Measurements from ENCODE around the gene CD151.

DNA sequence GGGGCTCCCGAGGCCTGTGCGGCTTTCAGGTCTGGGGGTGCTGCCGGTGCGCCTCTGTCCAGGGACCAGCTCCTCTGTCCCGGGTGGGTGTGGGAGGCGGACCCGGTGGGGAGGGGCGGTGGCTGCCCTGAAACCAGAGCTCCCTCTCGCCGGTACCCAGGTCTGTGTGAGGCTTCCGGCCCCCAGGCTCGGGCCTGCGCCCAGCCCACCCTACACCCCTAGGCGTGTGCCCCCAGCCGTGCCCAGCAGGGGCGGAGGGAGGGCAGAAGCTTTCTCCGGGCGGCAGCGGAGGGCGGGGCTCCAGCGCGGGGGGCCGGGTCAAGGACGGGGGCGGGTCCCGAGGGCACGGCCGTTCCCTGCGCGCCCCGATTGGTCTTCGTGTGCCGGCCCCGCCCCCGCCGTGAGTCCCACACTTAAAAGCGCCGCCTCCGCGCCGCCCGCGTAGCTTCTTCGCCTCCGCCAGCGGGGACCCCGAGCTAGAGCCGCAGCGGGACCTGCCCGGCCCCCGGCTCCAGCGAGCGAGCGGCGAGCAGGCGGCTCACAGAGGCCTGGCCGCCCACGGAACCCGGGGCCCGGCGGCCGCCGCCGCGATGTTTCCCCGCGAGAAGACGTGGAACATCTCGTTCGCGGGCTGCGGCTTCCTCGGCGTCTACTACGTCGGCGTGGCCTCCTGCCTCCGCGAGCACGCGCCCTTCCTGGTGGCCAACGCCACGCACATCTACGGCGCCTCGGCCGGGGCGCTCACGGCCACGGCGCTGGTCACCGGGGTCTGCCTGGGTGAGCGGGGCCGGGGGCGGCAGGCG is 13.4 kb upstream of the CD151 start:
- TF ChIP-seq EP300 (IDR thresholded peaks at IDR 0.05) (no peak), POLR2AphosphoS5 (IDR thresholded peaks at IDR 0.05) (peak; percentile 86), POLR2A (IDR thresholded peaks at IDR 0.05) (peak; percentile 96)
- TF ChIP-seq, protein P1, sequence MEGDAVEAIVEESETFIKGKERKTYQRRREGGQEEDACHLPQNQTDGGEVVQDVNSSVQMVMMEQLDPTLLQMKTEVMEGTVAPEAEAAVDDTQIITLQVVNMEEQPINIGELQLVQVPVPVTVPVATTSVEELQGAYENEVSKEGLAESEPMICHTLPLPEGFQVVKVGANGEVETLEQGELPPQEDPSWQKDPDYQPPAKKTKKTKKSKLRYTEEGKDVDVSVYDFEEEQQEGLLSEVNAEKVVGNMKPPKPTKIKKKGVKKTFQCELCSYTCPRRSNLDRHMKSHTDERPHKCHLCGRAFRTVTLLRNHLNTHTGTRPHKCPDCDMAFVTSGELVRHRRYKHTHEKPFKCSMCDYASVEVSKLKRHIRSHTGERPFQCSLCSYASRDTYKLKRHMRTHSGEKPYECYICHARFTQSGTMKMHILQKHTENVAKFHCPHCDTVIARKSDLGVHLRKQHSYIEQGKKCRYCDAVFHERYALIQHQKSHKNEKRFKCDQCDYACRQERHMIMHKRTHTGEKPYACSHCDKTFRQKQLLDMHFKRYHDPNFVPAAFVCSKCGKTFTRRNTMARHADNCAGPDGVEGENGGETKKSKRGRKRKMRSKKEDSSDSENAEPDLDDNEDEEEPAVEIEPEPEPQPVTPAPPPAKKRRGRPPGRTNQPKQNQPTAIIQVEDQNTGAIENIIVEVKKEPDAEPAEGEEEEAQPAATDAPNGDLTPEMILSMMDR (IDR thresholded peaks at IDR 0.05) = peak in 3 of 4 experiments; percentile 15 to 54 (median 46)

Measured in gastroesophageal sphincter (tissue), 3 donors.